ENCODE results near the gene CDH15.
"Not testable (repeated sequence)": the region's sequence is repeated elsewhere in the genome, so short reads cannot be mapped to it uniquely, and the experiment has no call there.

Gene CDH15

GRCh38 chr16:89172528-89173173 is 1.1 kb downstream of the CDH15 start:
- DNase-seq (ENCODE audit: low spot score): no peak

- no peak for DNase-seq (ENCODE audit: low spot score)
Observed at GRCh38 chr16:89173174-89173921, 1.8 kb downstream of the CDH15 start.

GRCh38 chr16:89174055-89174827 is 2.7 kb downstream of the CDH15 start:
- no peak for DNase-seq (ENCODE audit: low spot score)

GRCh38 chr16:89174877-89175276 is 3.3 kb downstream of the CDH15 start:
- no peak for DNase-seq (ENCODE audit: low spot score)

- DNase-seq (ENCODE audit: low spot score): peak; percentile 92
Observed at GRCh38 chr16:89175280-89176146, 4.0 kb downstream of the CDH15 start.

GRCh38 chr16:89176147-89176690 is 4.7 kb downstream of the CDH15 start:
- DNase-seq (ENCODE audit: low spot score): no peak

- no peak for DNase-seq (ENCODE audit: low spot score)
Observed at GRCh38 chr16:89176717-89177116, 5.2 kb downstream of the CDH15 start.

- no peak for DNase-seq (ENCODE audit: low spot score)
Observed at GRCh38 chr16:89177501-89177900, 6.0 kb downstream of the CDH15 start.

- DNase-seq (ENCODE audit: low spot score): peak; percentile 5
Observed at GRCh38 chr16:89178453-89179147, 7.1 kb downstream of the CDH15 start.

GRCh38 chr16:89179148-89179484 is 7.6 kb downstream of the CDH15 start:
- peak; percentile 0 for DNase-seq (ENCODE audit: low spot score)

GRCh38 chr16:89179656-89180315 is 8.2 kb downstream of the CDH15 start:
- DNase-seq (ENCODE audit: low spot score): no peak

- no peak for DNase-seq (ENCODE audit: low spot score)
Observed at GRCh38 chr16:89183463-89183862, 11.9 kb downstream of the CDH15 start.

GRCh38 chr16:89183975-89184676 is 12.6 kb downstream of the CDH15 start:
- DNase-seq (ENCODE audit: low spot score): no peak

- no peak for DNase-seq (ENCODE audit: low spot score)
Observed at GRCh38 chr16:89184677-89184932, 13.1 kb downstream of the CDH15 start.

GRCh38 chr16:89184933-89185794 is 13.6 kb downstream of the CDH15 start:
- DNase-seq (ENCODE audit: low spot score): no peak

- DNase-seq (ENCODE audit: low spot score): not testable (repeated sequence)
Observed at GRCh38 chr16:89185887-89186592, 14.5 kb downstream of the CDH15 start.

GRCh38 chr16:89186593-89187031 is 15.1 kb downstream of the CDH15 start:
- DNase-seq (ENCODE audit: low spot score): not testable (repeated sequence)

- DNase-seq (ENCODE audit: low spot score): peak; percentile 46
Observed at GRCh38 chr16:89187032-89187769, 15.7 kb downstream of the CDH15 start.
